Heart left ventricle (tissue), 13 donors: Measurements from ENCODE around the gene OR4K1.

Experiments used
- CTCF ChIP-seq, 12 donors: fragments of 200-600 bp; sonication (generic) in 4 of 12; IDR thresholded peaks; one replicate each; pipeline versions ENCODE4 v1.5.0 to v1.8.0; 2018 to 2022; ENCODE audit warnings: antibody characterized with exemption in 12 of 12, mild to moderate bottlenecking in 5 of 12
- POLR2A ChIP-seq, 2 donors: fragments of 450-650 bp; IDR thresholded peaks; one replicate each; pipeline ENCODE4 v1.6.1; 2017; ENCODE audit warnings: antibody characterized with exemption in 2 of 2, mild to moderate bottlenecking in 2 of 2, moderate library complexity in 2 of 2
- donor health status: ischemic (EF 13 %, LVEDD 7.1; RV severe dilation, severe dysfunction).
- donor health status: DM: no; HTN: yes; CAD: no.
- donor health status: DM: no; HTN: no; CAD: no.
- donor health status: ischemic (EF 25% LVEDD 6.9; RV normal size, moderate dysfunction).
- donor health status: ischemic (EF 25% LVEDD 5.7; RV mildly dilated, moderate dysfunction).
- donor health status: ischemic (EF 35%, LVEDD 5.7; RV mildly dilated, moderate dysfunction).
- donor health status: nonischemic (EF 11% LVEDD 7.7; RV severe dilation, severe dysfunction).
- donor health status: DM: yes; HTN: yes; CAD: no.
- donor health status: PGD.
- donor health status: ischemic (EF 29% LVEDD 5.4; RV normal size, mild dysfunction).
- donor health status: nonischemic (EF 23%, LVEDD 6.1; RV moderate dilation, normal function).

DNA sequence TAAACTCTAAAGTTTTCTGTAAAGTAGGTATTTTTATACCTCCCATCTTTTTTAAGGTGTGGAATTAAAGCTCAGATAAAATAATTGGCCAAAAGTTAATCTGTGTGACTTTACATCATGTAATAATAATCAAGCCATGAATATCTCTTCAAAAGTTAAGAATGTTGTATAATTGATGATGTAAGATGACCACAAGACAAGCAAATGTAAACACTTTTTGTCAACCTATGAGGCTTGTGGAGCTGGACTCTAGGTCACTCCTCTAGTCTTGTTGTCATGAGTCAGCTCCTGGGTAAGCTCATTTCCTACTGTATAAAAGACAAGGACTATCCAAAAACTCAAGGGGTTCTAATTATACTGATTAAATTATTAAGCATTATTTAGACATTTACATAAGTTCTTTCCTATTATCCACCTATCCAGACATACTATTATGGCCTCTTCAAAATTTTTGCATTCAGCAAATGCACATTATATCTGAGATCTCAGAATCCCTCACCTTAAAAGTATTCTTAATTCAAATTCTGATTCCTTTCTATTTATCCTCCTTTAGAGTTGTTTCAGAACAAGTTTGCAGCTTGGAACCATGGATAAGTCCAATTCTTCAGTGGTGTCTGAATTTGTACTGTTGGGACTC lies 10.6 kb upstream of the OR4K1 start, which contains the start of gene OR4K5:
- no peak for TF ChIP-seq POLR2A (IDR thresholded peaks at IDR 0.05)
- no peak for TF ChIP-seq CTCF (IDR thresholded peaks at IDR 0.05)
